Endothelial cell (in vitro differentiated cells): ENCODE results near the gene TBP. TPM values are rescaled to one million over a fixed set of nuclear protein-coding genes. Genes with fewer than 3 reads are reported as not detected.
"Not testable (repeated sequence)": the region's sequence is repeated elsewhere in the genome, so short reads cannot be mapped to it uniquely, and the experiment has no call there.

Source experiments
- DNase-seq: peaks from one replicate; pipeline ENCODE4 v3.0.0; 2021; ENCODE audit warnings: low spot score
- H3K27ac Mint-ChIP-seq: one replicate; pipeline ENCODE4 v1.8.0; 2021; ENCODE audit warnings: mixed read lengths, inconsistent platforms; ENCODE audit not compliant: unreplicated experiment
- H3K27me3 Mint-ChIP-seq: one replicate; pipeline ENCODE4 v1.8.0; 2021; ENCODE audit warnings: mild to moderate bottlenecking, moderate library complexity, mixed read lengths, inconsistent platforms; ENCODE audit not compliant: unreplicated experiment
- H3K36me3 Mint-ChIP-seq: one replicate; pipeline ENCODE4 v1.8.0; 2021; ENCODE audit warnings: mild to moderate bottlenecking, low read depth, mixed read lengths, inconsistent platforms; ENCODE audit not compliant: unreplicated experiment
- H3K4me1 Mint-ChIP-seq: one replicate; pipeline ENCODE4 v1.8.0; 2021; ENCODE audit warnings: mild to moderate bottlenecking, mixed read lengths, inconsistent platforms; ENCODE audit not compliant: unreplicated experiment
- H3K4me3 Mint-ChIP-seq: one replicate; pipeline ENCODE4 v1.8.0; 2021; ENCODE audit warnings: mild to moderate bottlenecking, mixed read lengths, inconsistent platforms; ENCODE audit not compliant: unreplicated experiment
- H3K9me3 Mint-ChIP-seq: one replicate; pipeline ENCODE4 v1.8.0; 2021; ENCODE audit warnings: mixed read lengths, inconsistent platforms; ENCODE audit not compliant: unreplicated experiment
- CTCF ChIP-seq: fragments of 200-600 bp; sonication (generic); IDR thresholded peaks from one replicate; pipeline ENCODE4 v1.5.0; 2021; ENCODE audit warnings: antibody characterized with exemption; ENCODE audit not compliant: unreplicated experiment
- total RNA-seq: library from RNA; stranded (reverse); fragmentation: NEBNext Ultra II Directional; extraction: Animal tissue kit (Norgen Biotek cat#: 25700); gene quantifications from one replicate; pipeline ENCODE4 v1.2.1, GENCODE V29; 2021; ENCODE audit not compliant: unreplicated experiment

The TBP gene
- total RNA-seq, 1 donor from 2014 or later, result 17.1 TPM

GRCh38 chr6:170522565-170523183, 31.5 kb upstream of the TBP start:
- Mint-ChIP-seq H3K36me3 (no peaks in the 10 kb centered on the region), H3K9me3 (no peaks in the 10 kb centered on the region), H3K27ac (no peak overlapping the region), H3K4me1 (peaks cover 24% of the 10 kb centered on the region), H3K4me3 (no peak overlapping the region), H3K27me3 (peaks cover 5% of the 10 kb centered on the region)
- DNase-seq, result peak; percentile 29
- no peak for TF ChIP-seq CTCF

GRCh38 chr6:170523256-170524171, 30.7 kb upstream of the TBP start:
- DNase-seq, result no peak
- Mint-ChIP-seq H3K4me3 (no peak overlapping the region), H3K27ac (no peak overlapping the region), H3K36me3 (peaks cover 4% of the 10 kb centered on the region), H3K27me3 (peaks cover 3% of the 10 kb centered on the region), H3K4me1 (peaks cover 30% of the 10 kb centered on the region), H3K9me3 (no peaks in the 10 kb centered on the region)
- TF ChIP-seq CTCF, result no peak

GRCh38 chr6:170524172-170524502, 30.0 kb upstream of the TBP start:
- Mint-ChIP-seq H3K36me3 (peaks cover 6% of the 10 kb centered on the region), H3K27me3 (peaks cover 3% of the 10 kb centered on the region), H3K9me3 (no peaks in the 10 kb centered on the region), H3K4me1 (peaks cover 34% of the 10 kb centered on the region), H3K27ac (no peak overlapping the region), H3K4me3 (no peak overlapping the region)
- DNase-seq, result no peak
- TF ChIP-seq CTCF, result no peak

- H3K27me3 Mint-ChIP-seq, result peaks cover 3% of the 10 kb centered on the region
- H3K9me3 Mint-ChIP-seq, result no peaks in the 10 kb centered on the region
- no peak overlapping the region for H3K27ac Mint-ChIP-seq
- H3K36me3 Mint-ChIP-seq, result peaks cover 6% of the 10 kb centered on the region
- DNase-seq, result no peak
- no peak for TF ChIP-seq CTCF
- H3K4me1 Mint-ChIP-seq, result peaks cover 36% of the 10 kb centered on the region
- H3K4me3 Mint-ChIP-seq, result no peak overlapping the region
These were observed 28.4 kb upstream of the TBP start for GRCh38 chr6:170525795-170526194.

GRCh38 chr6:170527995-170528394, 26.2 kb upstream of the TBP start:
- H3K27ac Mint-ChIP-seq, H3K27me3 Mint-ChIP-seq, H3K36me3 Mint-ChIP-seq, H3K9me3 Mint-ChIP-seq, DNase-seq: not testable (repeated sequence)
- peaks cover 30% of the 10 kb centered on the region for H3K4me1 Mint-ChIP-seq
- peak overlapping the region; percentile 23 for H3K4me3 Mint-ChIP-seq
